Thyroid gland (tissue), 4 donors: Measurements from ENCODE around the gene LFNG.

Source experiments
- POLR2A ChIP-seq, 2 donors: fragments of 450-650 bp; IDR thresholded peaks; one replicate each; pipeline ENCODE4 v1.6.1; 2017; ENCODE audit warnings: antibody characterized with exemption in 2 of 2, mild to moderate bottlenecking in 2 of 2, moderate library complexity in 1 of 2
- TF ChIP-seq, protein P1 (sequence below), 6 experiments: fragments of 200-600 bp in 3 of 6; fragments of 450-650 bp in 3 of 6; sonication (generic) in 3 of 6; IDR thresholded peaks; one replicate each; pipeline ENCODE4 v1.5.1; 2016 to 2019; ENCODE audit warnings: antibody characterized with exemption in 6 of 6, mild to moderate bottlenecking in 2 of 6, inconsistent platforms in 1 of 6, moderate library complexity in 1 of 6

GRCh38 chr7:2471022-2471329 is 48.6 kb upstream of the LFNG start:
- TF ChIP-seq, protein P1, sequence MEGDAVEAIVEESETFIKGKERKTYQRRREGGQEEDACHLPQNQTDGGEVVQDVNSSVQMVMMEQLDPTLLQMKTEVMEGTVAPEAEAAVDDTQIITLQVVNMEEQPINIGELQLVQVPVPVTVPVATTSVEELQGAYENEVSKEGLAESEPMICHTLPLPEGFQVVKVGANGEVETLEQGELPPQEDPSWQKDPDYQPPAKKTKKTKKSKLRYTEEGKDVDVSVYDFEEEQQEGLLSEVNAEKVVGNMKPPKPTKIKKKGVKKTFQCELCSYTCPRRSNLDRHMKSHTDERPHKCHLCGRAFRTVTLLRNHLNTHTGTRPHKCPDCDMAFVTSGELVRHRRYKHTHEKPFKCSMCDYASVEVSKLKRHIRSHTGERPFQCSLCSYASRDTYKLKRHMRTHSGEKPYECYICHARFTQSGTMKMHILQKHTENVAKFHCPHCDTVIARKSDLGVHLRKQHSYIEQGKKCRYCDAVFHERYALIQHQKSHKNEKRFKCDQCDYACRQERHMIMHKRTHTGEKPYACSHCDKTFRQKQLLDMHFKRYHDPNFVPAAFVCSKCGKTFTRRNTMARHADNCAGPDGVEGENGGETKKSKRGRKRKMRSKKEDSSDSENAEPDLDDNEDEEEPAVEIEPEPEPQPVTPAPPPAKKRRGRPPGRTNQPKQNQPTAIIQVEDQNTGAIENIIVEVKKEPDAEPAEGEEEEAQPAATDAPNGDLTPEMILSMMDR (IDR thresholded peaks at IDR 0.05): no peak
- no peak for TF ChIP-seq POLR2A (IDR thresholded peaks at IDR 0.05)
